SK-N-SH (cell line): ENCODE measurements around the gene OR5L2.

Experiments
- ELF1 ChIP-seq: IDR thresholded peaks from 2 replicates; pipeline ENCODE4 v1.4.0; 2012
- GABPA ChIP-seq: IDR thresholded peaks from 2 replicates; pipeline ENCODE4 v1.4.0; 2012; ENCODE audit warnings: low read depth, mild to moderate bottlenecking
- JUND ChIP-seq: IDR thresholded peaks from 2 replicates; pipeline ENCODE4 v1.4.0; 2012
- MXI1 ChIP-seq: IDR thresholded peaks from 2 replicates; pipeline ENCODE4 v1.6.1; 2012; ENCODE audit warnings: mild to moderate bottlenecking, low read depth, low read length, improper control_type of control experiment
- SMC3 ChIP-seq: IDR thresholded peaks from 2 replicates; pipeline ENCODE4 v1.6.1; 2012; ENCODE audit warnings: low read depth, low read length, improper control_type of control experiment
- YY1 ChIP-seq: IDR thresholded peaks from 2 replicates; pipeline ENCODE4 v1.4.0; 2012; ENCODE audit warnings: low read depth, mild to moderate bottlenecking
- TF ChIP-seq, protein P1 (sequence below): fragments of 200-600 bp; sonication (generic); IDR thresholded peaks from 2 replicates; pipeline ENCODE4 v1.6.1; 2017; ENCODE audit warnings: antibody characterized with exemption, mild to moderate bottlenecking, moderate library complexity
- TF ChIP-seq, protein P2 (sequence below): IDR thresholded peaks from 2 replicates; pipeline ENCODE4 v1.6.1; 2012; ENCODE audit warnings: mild to moderate bottlenecking, low read depth, low read length, moderate library complexity
- TF ChIP-seq, protein P3 (sequence below): fragments of 150-350 bp; IDR thresholded peaks from 2 replicates; pipeline ENCODE4 v1.6.1; 2017; ENCODE audit warnings: antibody characterized with exemption, low read length, low read depth, borderline replicate concordance

DNA sequence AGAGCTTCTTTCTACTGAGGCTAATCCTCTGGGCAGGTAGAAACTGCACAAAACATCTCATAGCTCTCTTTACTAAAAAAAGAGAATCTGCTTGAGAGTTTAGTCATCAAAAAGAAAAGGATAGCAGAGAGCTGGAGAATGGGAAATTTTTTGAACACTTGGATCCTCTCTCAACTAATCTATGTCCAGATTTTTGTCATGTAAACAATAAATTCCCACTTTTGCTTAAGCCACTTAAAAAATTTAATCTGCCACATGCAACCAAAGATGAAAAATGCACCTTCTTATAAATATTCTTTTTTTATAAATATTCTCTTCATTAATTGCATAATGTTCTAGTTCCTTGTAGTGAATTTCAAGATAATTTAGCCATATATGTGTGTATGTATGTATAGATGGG lies 22.0 kb downstream of the OR5L2 start:
- TF ChIP-seq, protein P1, sequence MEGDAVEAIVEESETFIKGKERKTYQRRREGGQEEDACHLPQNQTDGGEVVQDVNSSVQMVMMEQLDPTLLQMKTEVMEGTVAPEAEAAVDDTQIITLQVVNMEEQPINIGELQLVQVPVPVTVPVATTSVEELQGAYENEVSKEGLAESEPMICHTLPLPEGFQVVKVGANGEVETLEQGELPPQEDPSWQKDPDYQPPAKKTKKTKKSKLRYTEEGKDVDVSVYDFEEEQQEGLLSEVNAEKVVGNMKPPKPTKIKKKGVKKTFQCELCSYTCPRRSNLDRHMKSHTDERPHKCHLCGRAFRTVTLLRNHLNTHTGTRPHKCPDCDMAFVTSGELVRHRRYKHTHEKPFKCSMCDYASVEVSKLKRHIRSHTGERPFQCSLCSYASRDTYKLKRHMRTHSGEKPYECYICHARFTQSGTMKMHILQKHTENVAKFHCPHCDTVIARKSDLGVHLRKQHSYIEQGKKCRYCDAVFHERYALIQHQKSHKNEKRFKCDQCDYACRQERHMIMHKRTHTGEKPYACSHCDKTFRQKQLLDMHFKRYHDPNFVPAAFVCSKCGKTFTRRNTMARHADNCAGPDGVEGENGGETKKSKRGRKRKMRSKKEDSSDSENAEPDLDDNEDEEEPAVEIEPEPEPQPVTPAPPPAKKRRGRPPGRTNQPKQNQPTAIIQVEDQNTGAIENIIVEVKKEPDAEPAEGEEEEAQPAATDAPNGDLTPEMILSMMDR = no peak
- TF ChIP-seq GABPA (no peak), MXI1 (no peak), ELF1 (no peak), SMC3 (no peak), JUND (no peak), YY1 (no peak)
- TF ChIP-seq, protein P2, sequence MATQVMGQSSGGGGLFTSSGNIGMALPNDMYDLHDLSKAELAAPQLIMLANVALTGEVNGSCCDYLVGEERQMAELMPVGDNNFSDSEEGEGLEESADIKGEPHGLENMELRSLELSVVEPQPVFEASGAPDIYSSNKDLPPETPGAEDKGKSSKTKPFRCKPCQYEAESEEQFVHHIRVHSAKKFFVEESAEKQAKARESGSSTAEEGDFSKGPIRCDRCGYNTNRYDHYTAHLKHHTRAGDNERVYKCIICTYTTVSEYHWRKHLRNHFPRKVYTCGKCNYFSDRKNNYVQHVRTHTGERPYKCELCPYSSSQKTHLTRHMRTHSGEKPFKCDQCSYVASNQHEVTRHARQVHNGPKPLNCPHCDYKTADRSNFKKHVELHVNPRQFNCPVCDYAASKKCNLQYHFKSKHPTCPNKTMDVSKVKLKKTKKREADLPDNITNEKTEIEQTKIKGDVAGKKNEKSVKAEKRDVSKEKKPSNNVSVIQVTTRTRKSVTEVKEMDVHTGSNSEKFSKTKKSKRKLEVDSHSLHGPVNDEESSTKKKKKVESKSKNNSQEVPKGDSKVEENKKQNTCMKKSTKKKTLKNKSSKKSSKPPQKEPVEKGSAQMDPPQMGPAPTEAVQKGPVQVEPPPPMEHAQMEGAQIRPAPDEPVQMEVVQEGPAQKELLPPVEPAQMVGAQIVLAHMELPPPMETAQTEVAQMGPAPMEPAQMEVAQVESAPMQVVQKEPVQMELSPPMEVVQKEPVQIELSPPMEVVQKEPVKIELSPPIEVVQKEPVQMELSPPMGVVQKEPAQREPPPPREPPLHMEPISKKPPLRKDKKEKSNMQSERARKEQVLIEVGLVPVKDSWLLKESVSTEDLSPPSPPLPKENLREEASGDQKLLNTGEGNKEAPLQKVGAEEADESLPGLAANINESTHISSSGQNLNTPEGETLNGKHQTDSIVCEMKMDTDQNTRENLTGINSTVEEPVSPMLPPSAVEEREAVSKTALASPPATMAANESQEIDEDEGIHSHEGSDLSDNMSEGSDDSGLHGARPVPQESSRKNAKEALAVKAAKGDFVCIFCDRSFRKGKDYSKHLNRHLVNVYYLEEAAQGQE = no peak
- TF ChIP-seq, protein P3, sequence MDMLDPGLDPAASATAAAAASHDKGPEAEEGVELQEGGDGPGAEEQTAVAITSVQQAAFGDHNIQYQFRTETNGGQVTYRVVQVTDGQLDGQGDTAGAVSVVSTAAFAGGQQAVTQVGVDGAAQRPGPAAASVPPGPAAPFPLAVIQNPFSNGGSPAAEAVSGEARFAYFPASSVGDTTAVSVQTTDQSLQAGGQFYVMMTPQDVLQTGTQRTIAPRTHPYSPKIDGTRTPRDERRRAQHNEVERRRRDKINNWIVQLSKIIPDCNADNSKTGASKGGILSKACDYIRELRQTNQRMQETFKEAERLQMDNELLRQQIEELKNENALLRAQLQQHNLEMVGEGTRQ = no peak
